HG03060 (cell line): ENCODE data around the gene PRRX1.

Source experiments
- ATAC-seq: cut with Tn5 transposase; IDR thresholded peaks from one replicate; pipeline ENCODE4 v1.9.1; 2021; ENCODE audit warnings: low read depth, moderate number of reproducible peaks; ENCODE audit not compliant: unreplicated experiment

Gene PRRX1

GRCh38 chr1:170686291-170686690 lies 22.4 kb downstream of the PRRX1 start:
- no peak for ATAC-seq

GRCh38 chr1:170687621-170688020 lies 23.7 kb downstream of the PRRX1 start:
- no peak for ATAC-seq

- ATAC-seq: no peak
These were observed 27.3 kb downstream of the PRRX1 start for GRCh38 chr1:170691258-170691657.

- no peak for ATAC-seq
These were observed 29.1 kb downstream of the PRRX1 start for GRCh38 chr1:170692866-170693575.

GRCh38 chr1:170694172-170694926 lies 30.4 kb downstream of the PRRX1 start:
- no peak for ATAC-seq

GRCh38 chr1:170695955-170696590 lies 32.1 kb downstream of the PRRX1 start:
- ATAC-seq: no peak

- no peak for ATAC-seq
These were observed 32.8 kb downstream of the PRRX1 start for GRCh38 chr1:170696591-170697290.

- no peak for ATAC-seq
These were observed 33.4 kb downstream of the PRRX1 start for GRCh38 chr1:170697316-170697715.

GRCh38 chr1:170698301-170699275 lies 34.7 kb downstream of the PRRX1 start:
- no peak for ATAC-seq

GRCh38 chr1:170699696-170700095 lies 35.8 kb downstream of the PRRX1 start:
- no peak for ATAC-seq

- no peak for ATAC-seq
These were observed 37.1 kb downstream of the PRRX1 start for GRCh38 chr1:170700842-170701615.

- ATAC-seq: no peak
These were observed 38.0 kb downstream of the PRRX1 start for GRCh38 chr1:170701962-170702361.

GRCh38 chr1:170703591-170703990 lies 39.7 kb downstream of the PRRX1 start:
- no peak for ATAC-seq

GRCh38 chr1:170704256-170704655 lies 40.3 kb downstream of the PRRX1 start:
- ATAC-seq: no peak

GRCh38 chr1:170705981-170706380 lies 42.0 kb downstream of the PRRX1 start:
- no peak for ATAC-seq

GRCh38 chr1:170707117-170707516 lies 43.2 kb downstream of the PRRX1 start:
- no peak for ATAC-seq

GRCh38 chr1:170707959-170708655 lies 44.2 kb downstream of the PRRX1 start:
- ATAC-seq: no peak

GRCh38 chr1:170711682-170712081 lies 47.8 kb downstream of the PRRX1 start:
- no peak for ATAC-seq
